ENCODE data around the gene ETS2. TPM values are rescaled to one million over a fixed set of nuclear protein-coding genes. Genes with fewer than 3 reads are reported as not detected.
"Not testable (repeated sequence)": the region's sequence is repeated elsewhere in the genome, so short reads cannot be mapped to it uniquely, and the experiment has no call there.

ETS2 gene
- total RNA-seq, 1 donor from 2014 or later = 57.6 TPM

DNA sequence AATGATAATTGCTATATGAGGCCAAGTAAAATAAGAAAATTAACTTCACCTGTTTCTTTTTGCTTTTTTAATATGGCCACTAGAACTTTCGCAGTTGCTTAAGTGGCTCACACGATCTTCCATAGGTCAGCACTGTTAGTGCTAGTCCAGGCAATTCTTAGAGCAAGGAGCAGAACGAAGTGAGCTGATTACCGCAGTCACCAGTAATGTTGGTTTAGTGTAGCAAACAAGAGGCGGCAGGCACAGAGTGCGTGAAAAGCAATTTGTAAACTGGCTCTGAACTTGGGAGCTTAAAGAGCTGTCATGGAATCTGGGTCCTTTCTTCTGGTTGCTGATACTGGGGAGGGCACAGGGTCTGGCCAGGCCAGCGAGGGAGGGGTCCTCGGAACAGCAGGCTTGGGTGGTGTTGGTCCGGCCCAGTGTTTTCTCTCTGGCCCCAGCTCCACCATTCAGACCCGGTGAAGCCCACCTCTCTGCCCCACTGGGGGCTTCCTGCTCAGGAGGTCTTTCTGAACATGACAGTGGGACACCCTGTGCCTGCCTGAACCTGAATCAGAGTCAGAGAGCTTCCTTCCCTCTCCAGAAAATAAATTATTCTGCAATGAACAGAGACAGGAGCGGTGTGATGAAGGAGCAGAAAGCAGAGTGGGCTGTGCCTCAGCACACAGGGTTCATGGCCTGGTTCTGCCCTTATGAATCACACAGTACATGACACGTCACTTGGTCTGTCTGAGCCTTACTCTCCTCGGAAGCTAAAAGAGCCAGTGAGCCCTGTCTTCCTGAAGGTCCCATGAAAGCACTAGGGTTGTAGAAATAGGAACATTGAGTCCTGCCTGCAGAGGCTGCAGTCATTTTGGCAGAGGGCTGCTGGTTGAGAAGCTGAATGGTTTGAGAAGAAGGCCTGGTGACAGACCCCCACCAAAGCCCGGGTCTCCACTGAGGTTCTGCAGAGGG lies 11.9 kb downstream of the ETS2 start:
- DNase-seq (ENCODE audit: low read depth, low spot score) = no peak

GRCh38 chr21:38818325-38818723 lies 12.6 kb downstream of the ETS2 start:
- DNase-seq (ENCODE audit: low read depth, low spot score) = no peak

- DNase-seq (ENCODE audit: low read depth, low spot score) = no peak
Measured at GRCh38 chr21:38819051-38819718, 13.5 kb downstream of the ETS2 start.

DNA sequence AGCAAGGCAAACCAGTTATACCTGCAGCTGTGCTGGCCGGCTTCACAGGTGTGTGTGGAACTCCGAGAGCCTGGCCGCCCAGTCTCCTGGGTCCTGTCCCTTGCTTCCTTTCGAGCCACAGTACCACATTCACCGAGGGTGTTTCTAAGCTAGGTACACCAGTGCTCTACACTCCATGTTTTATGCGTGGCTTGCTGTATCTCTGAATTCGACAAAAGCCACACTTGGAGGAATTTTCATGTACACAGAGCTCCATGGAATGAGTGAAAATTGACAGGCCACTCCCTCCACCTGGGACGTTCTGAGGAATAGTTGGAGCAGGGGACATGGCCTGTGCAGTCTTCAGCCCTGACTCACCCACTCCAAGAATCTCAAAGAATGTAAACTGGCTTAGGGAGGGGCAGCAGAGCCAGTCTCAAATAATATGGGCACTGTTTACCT lies 14.0 kb downstream of the ETS2 start:
- DNase-seq (ENCODE audit: low read depth, low spot score) = no peak

DNA sequence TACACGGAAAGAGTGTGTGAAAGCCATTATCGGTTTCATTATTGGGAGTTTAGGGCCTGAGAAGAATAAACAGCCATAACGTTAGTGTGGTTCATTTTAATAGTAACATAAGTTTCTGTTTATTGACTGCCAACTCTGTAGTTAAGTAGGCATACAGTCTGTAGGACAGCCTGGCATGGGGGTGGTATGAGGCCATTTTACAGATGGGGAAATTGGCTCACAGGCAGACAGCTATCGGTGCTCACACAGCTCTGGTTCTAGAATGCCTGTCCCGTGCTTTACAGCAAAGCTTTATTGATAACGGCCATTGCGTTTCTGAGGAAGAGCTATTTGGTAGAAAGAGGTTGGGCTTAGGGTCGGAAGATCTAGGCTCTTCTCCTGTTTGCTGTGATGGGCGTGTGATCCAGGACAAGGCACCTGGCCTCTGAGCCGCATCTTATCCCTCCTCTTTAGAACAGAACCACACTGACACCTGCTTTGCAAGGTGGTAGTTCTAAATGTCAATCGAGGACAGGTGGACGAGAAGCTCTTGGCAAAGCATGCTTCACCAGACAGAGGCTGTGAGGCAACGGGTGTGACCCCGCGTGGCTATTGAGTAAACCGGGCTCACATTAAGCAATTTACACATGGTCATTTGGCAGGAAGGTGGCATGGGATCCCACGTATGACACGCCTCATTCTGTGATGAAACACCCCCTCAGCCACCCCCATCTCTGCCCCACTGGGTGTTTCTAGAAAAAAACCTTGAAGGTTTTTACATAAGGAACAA lies 14.9 kb downstream of the ETS2 start:
- no peak for DNase-seq (ENCODE audit: low read depth, low spot score)

DNA sequence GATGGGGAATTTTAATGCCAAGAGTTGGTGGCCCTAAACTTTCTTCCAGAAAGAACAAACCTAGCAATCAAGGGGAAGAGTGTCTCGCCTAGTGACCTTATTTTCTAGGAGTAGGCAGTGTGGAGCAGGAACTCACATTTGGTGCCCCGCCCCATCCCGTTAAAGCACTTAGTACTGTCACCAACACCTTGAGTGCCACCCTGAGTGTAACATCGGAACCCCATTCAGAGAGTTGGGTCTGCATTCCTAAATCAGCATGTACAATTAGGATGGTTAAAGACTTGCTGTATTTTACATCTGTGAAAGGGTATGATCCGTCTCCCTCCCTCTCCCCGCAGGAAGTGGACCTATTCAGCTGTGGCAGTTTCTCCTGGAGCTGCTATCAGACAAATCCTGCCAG lies 15.5 kb downstream of the ETS2 start:
- DNase-seq (ENCODE audit: low read depth, low spot score) = no peak

- DNase-seq (ENCODE audit: low read depth, low spot score) = no peak
Measured at GRCh38 chr21:38821959-38822682, 16.4 kb downstream of the ETS2 start.

GRCh38 chr21:38822778-38823238 lies 17.1 kb downstream of the ETS2 start:
- DNase-seq (ENCODE audit: low read depth, low spot score) = no peak

- DNase-seq (ENCODE audit: low read depth, low spot score) = no peak
Measured at GRCh38 chr21:38823737-38824123, 18.0 kb downstream of the ETS2 start.

GRCh38 chr21:38824124-38824822 lies 18.5 kb downstream of the ETS2 start:
- DNase-seq (ENCODE audit: low read depth, low spot score) = no peak

DNA sequence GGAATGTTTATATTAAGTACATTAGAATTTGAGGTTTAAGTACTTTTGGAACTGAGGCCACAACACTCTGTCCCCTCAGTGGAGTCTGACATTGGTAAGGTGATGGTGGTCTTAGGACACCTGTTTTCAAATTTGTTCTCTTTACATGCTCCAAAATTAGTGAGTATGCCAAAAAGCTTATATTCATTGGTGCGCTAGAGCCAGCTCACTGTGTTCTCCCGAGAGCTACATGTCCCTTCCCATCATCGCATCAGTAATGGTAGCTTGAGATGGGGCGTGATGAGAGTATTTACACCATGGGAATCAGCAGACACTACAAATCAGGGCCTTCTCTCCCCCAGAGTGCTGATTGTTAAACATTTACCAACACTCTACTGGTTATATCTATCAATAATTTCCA lies 19.5 kb downstream of the ETS2 start:
- no peak for DNase-seq (ENCODE audit: low read depth, low spot score)

DNA sequence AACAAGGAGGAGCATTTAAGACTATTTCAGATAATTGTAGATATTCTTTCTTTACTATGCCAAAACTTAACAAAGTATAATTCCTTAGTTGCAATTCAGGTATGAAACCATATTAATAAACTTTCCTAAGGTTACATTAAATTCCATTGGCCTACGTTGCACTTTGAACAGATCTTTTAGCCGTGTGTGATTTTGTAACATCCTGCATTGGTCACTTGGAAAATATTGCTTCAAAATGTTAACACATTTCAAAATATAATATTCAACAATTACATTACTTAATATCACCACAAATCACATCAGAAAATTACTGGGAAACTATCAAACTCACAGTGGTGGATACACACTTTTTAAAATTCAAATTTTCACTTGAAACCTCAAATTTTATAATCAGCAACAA lies 20.2 kb downstream of the ETS2 start:
- no peak for DNase-seq (ENCODE audit: low read depth, low spot score)

- DNase-seq (ENCODE audit: low read depth, low spot score) = not testable (repeated sequence)
Measured at GRCh38 chr21:38828111-38828510, 22.4 kb downstream of the ETS2 start.

- DNase-seq (ENCODE audit: low read depth, low spot score) = no peak
Measured at GRCh38 chr21:38830671-38831525, 25.2 kb downstream of the ETS2 start.

GRCh38 chr21:38831526-38832467 lies 26.1 kb downstream of the ETS2 start:
- DNase-seq (ENCODE audit: low read depth, low spot score) = no peak

DNA sequence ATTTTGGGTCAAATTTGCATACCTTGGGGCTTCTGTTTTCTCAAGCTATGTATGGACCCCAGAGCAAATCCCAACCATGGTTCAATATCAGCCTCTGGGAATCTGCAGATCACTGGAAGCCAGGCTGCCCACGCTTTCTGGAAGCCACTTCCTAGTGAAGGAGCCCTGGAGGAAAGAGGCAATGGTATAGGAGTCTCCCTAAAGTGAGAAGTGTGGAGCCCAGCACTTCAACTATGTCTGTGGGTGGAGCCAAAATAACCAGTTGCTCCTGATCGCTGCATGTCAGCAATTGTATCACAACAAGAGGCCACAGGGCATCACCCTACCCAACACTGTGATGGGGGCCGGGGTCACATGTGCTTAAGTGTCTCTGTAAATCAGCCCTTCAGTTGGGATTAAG lies 26.9 kb downstream of the ETS2 start:
- DNase-seq (ENCODE audit: low read depth, low spot score) = no peak

DNA sequence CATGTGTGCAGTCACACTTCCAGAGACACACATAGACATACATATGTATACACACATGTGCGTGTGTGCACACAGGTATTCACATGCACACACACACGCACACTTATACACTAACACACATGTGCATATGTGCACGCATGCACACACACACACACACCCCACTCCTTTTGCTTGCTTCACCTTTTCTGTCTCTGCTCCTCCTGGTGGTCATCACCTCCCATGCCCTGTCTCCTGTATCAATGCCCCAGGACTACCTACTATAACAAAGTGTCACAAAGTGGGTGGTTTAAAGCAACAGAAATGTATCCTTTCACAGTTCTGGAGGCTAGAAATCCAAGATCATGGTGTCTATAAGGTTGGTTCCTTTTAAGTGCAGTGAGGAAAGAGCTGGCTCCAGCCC lies 27.4 kb downstream of the ETS2 start:
- no peak for DNase-seq (ENCODE audit: low read depth, low spot score)

DNA sequence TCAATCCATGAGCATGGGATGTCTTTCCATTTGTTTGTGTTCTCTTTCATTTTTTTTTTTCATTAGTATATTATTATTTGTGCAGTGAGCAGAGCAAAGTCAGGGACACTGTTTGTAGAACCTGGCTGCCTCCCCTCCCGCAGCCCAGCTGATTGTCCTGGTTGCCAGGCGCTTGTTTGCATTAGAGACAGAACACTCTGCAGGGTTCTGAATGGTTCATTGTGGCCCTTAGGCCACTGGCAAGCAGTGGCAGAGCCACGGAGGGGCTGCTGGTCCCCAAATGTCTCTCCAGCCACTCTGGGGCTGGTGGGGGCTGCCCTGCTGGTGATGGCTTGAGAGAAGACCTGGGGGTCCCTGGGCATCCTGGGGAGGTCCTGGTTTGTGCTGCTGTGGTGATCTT lies 29.0 kb downstream of the ETS2 start:
- no peak for DNase-seq (ENCODE audit: low read depth, low spot score)

All from pulmonary artery endothelial cell (primary cell).